ENCODE data around the gene SEC14L6. TPM values are rescaled to one million over a fixed set of nuclear protein-coding genes. Genes with fewer than 3 reads are reported as not detected.
"Not testable (repeated sequence)": the region's sequence is repeated elsewhere in the genome, so short reads cannot be mapped to it uniquely, and the experiment has no call there.

The SEC14L6 gene
- total RNA-seq, 1 experiment from 2014 or later, result not detected

GRCh38 chr22:30568137-30568805, 21.7 kb upstream of the SEC14L6 start:
- no peak for DNase-seq (ENCODE audit: low spot score)

GRCh38 chr22:30567277-30567676, 20.7 kb upstream of the SEC14L6 start:
- DNase-seq (ENCODE audit: low spot score); in situ Hi-C loops (cut with HindIII; ENCODE audit: low sequenced_read_pairs): not testable (repeated sequence)

More at GRCh38 chr22:30568137-30568805, 21.7 kb upstream of the SEC14L6 start:
- in situ Hi-C loops (cut with HindIII; ENCODE audit: low sequenced_read_pairs), result no loop called here

- no peak for DNase-seq (ENCODE audit: low spot score)
- in situ Hi-C loops (cut with HindIII; ENCODE audit: low sequenced_read_pairs), result no loop called here
These were observed 19.6 kb upstream of the SEC14L6 start for GRCh38 chr22:30566125-30566524.

GRCh38 chr22:30565341-30565740, 18.8 kb upstream of the SEC14L6 start:
- in situ Hi-C loops (cut with HindIII; ENCODE audit: low sequenced_read_pairs), result no loop called here
- no peak for DNase-seq (ENCODE audit: low spot score)

GRCh38 chr22:30564761-30565119, 18.2 kb upstream of the SEC14L6 start:
- no peak for DNase-seq (ENCODE audit: low spot score)
- in situ Hi-C loops (cut with HindIII; ENCODE audit: low sequenced_read_pairs), result no loop called here

- no peak for DNase-seq (ENCODE audit: low spot score)
- in situ Hi-C loops (cut with HindIII; ENCODE audit: low sequenced_read_pairs), result no loop called here
These were observed 17.7 kb upstream of the SEC14L6 start for GRCh38 chr22:30564045-30564760.

GRCh38 chr22:30562366-30562765, 15.8 kb upstream of the SEC14L6 start:
- in situ Hi-C loops (cut with HindIII; ENCODE audit: low sequenced_read_pairs), result no loop called here

GRCh38 chr22:30561402-30562189, 15.1 kb upstream of the SEC14L6 start:
- DNase-seq (ENCODE audit: low spot score), result no peak
- in situ Hi-C loops (cut with HindIII; ENCODE audit: low sequenced_read_pairs), result no loop called here

More at GRCh38 chr22:30562366-30562765, 15.8 kb upstream of the SEC14L6 start:
- DNase-seq (ENCODE audit: low spot score), result no peak

- in situ Hi-C loops (cut with HindIII; ENCODE audit: low sequenced_read_pairs); DNase-seq (ENCODE audit: low spot score): not testable (repeated sequence)
These were observed 14.2 kb upstream of the SEC14L6 start for GRCh38 chr22:30560643-30561202.

GRCh38 chr22:30559889-30560288, 13.3 kb upstream of the SEC14L6 start:
- DNase-seq (ENCODE audit: low spot score), result no peak
- in situ Hi-C loops (cut with HindIII; ENCODE audit: low sequenced_read_pairs), result no loop called here

GRCh38 chr22:30557243-30557642, 10.7 kb upstream of the SEC14L6 start:
- in situ Hi-C loops (cut with HindIII; ENCODE audit: low sequenced_read_pairs), result no loop called here
- no peak for DNase-seq (ENCODE audit: low spot score)

- in situ Hi-C loops (cut with HindIII; ENCODE audit: low sequenced_read_pairs), result no loop called here
- DNase-seq (ENCODE audit: low spot score), result no peak
These were observed 9.8 kb upstream of the SEC14L6 start for GRCh38 chr22:30556388-30556787.

GRCh38 chr22:30555282-30556210, 9.0 kb upstream of the SEC14L6 start:
- DNase-seq (ENCODE audit: low spot score), result no peak
- in situ Hi-C loops (cut with HindIII; ENCODE audit: low sequenced_read_pairs), result no loop called here

- no peak for DNase-seq (ENCODE audit: low spot score)
- in situ Hi-C loops (cut with HindIII; ENCODE audit: low sequenced_read_pairs), result no loop called here
These were observed 7.4 kb upstream of the SEC14L6 start for GRCh38 chr22:30553971-30554370.

GRCh38 chr22:30552719-30553118, 6.2 kb upstream of the SEC14L6 start:
- no peak for DNase-seq (ENCODE audit: low spot score)
- in situ Hi-C loops (cut with HindIII; ENCODE audit: low sequenced_read_pairs), result no loop called here

- in situ Hi-C loops (cut with HindIII; ENCODE audit: low sequenced_read_pairs); DNase-seq (ENCODE audit: low spot score): not testable (repeated sequence)
These were observed 5.3 kb upstream of the SEC14L6 start for GRCh38 chr22:30551813-30552212.

- DNase-seq (ENCODE audit: low spot score), result no peak
- in situ Hi-C loops (cut with HindIII; ENCODE audit: low sequenced_read_pairs), result no loop called here
These were observed 647 bp upstream of the SEC14L6 start for GRCh38 chr22:30547188-30547587.

- DNase-seq (ENCODE audit: low spot score), result no peak
- in situ Hi-C loops (cut with HindIII; ENCODE audit: low sequenced_read_pairs), result no loop called here
These were observed 3.7 kb downstream of the SEC14L6 start for GRCh38 chr22:30542811-30543188.

Data from G401 (cell line).